ENCODE data around the gene PITPNM1.

- no peak for TF ChIP-seq CTCF (IDR thresholded peaks at IDR 0.05)
- TF ChIP-seq POLR2AphosphoS5 (IDR thresholded peaks at IDR 0.05): no peak
- TF ChIP-seq POLR2A (IDR thresholded peaks at IDR 0.05): no peak
- TF ChIP-seq EP300 (IDR thresholded peaks at IDR 0.05): no peak
Measured at GRCh38 chr11:67542971-67543370, 37.8 kb upstream of the PITPNM1 start.
